HCT116 (cell line): Measurements from ENCODE around the gene VAV2. TPM values are rescaled to one million over a fixed set of nuclear protein-coding genes. Genes with fewer than 3 reads are reported as not detected.

Source experiments
- ATAC-seq: fragments of 200-7000 bp; cut with Tn5 transposase; 2 replicates; pipeline ENCODE4 v1.9.1; 2020; ENCODE audit warnings: mild to moderate bottlenecking, moderate library complexity
- BruUV-seq: library from RNA; stranded (reverse); fragments of 400-500 nt; replicated peaks from 2 replicates; lab custom pipeline; 2021; lab: Mats Ljungman, UMichigan
- CTCF ChIA-PET: fragments of 300-600 bp; sonication (Branson Sonifier 250); formaldehyde crosslinking; loops from one replicate; lab custom pipeline; 2021; ENCODE audit warnings: antibody characterized with exemption; lab: Charles Lee
- POLR2A ChIA-PET: fragments of 300-600, 350-600 bp; sonication (Branson Sonifier 250); formaldehyde crosslinking; loops from one replicate; lab custom pipeline; 2021; ENCODE audit warnings: antibody characterized with exemption; lab: Charles Lee
- RAD21 ChIA-PET, 2 experiments: fragments of 300-600 bp; sonication (Branson Sonifier 250); formaldehyde crosslinking; loops; one replicate each; lab custom pipeline; 2023; ENCODE audit warnings: low total read pairs in 2 of 2; ENCODE audit not compliant: uncharacterized antibody in 2 of 2, unreplicated experiment in 2 of 2, low non-redundant PET in 1 of 2; lab: Charles Lee
- DNase-seq: peaks from one replicate; pipeline ENCODE4 v3.0.0-alpha.2; 2010; ENCODE audit warnings: low read depth, low spot score
- H2AFZ ChIP-seq: fragments of 200-600 bp; shearing (Covaris generic), sonication (generic); 2 replicates; pipeline ENCODE4 v1.6.1; 2017; ENCODE audit warnings: low read depth, mixed run types, mixed read lengths, antibody characterized with exemption, low read length; ENCODE audit not compliant: poor library complexity, severe bottlenecking
- H3K27ac ChIP-seq: 2 replicates; pipeline ENCODE4 v1.5.1; 2012; ENCODE audit warnings: low read depth, low read length
- H3K27me3 ChIP-seq: fragments of 200-600 bp; sonication (generic); 2 replicates; pipeline ENCODE4 v1.6.1; 2016; ENCODE audit warnings: mixed run types, low read length, mixed read lengths; ENCODE audit not compliant: insufficient read depth
- H3K36me3 ChIP-seq, 2 experiments: fragments of 200-500 bp in 1 of 2; fragments of 200-600 bp in 1 of 2; sonication (Bioruptor generic) in 1 of 2; sonication (generic) in 1 of 2; 2 replicates each; pipeline versions ENCODE4 v1.5.1 to v1.6.1; 2014 to 2016; ENCODE audit warnings: low read length in 2 of 2, inconsistent platforms in 1 of 2, mixed read lengths in 1 of 2, mixed run types in 1 of 2; ENCODE audit not compliant: insufficient read depth in 2 of 2, control insufficient read depth in 1 of 2
- H3K4me1 ChIP-seq, 2 experiments: fragments of 200-600 bp in 1 of 2; sonication (generic) in 1 of 2; 2 replicates each; pipeline versions ENCODE4 v1.5.1 to v1.6.1; 2012 to 2017; ENCODE audit warnings: low read length in 2 of 2, inconsistent platforms in 1 of 2, mild to moderate bottlenecking in 1 of 2, mixed read lengths in 1 of 2, mixed run types in 1 of 2, moderate library complexity in 1 of 2; ENCODE audit not compliant: insufficient read depth in 2 of 2, control insufficient read depth in 1 of 2
- H3K4me2 ChIP-seq: fragments of 200-600 bp; sonication (generic); 2 replicates; pipeline ENCODE4 v1.6.1; 2017; ENCODE audit warnings: mixed run types, low read length, mixed read lengths
- H3K4me3 ChIP-seq, 2 experiments: fragments of 200-600 bp in 1 of 2; sonication (generic) in 1 of 2; replicated peaks in 1 of 2; 2 replicates each; pipeline ENCODE4 v1.5.1; 2011 to 2016; ENCODE audit warnings: low read length in 2 of 2, control low read depth in 1 of 2, low read depth in 1 of 2, mild to moderate bottlenecking in 1 of 2, mixed read lengths in 1 of 2, mixed run types in 1 of 2
- H3K79me2 ChIP-seq: fragments of 200-600 bp; sonication (generic); 2 replicates; pipeline ENCODE4 v1.6.1; 2017; ENCODE audit warnings: mild to moderate bottlenecking, mixed run types, low read length, moderate library complexity, mixed read lengths; ENCODE audit not compliant: insufficient read depth
- H3K9ac ChIP-seq: fragments of 200-600 bp; sonication (generic); 2 replicates; pipeline ENCODE4 v1.6.1; 2016; ENCODE audit warnings: low read length, mixed read lengths
- H3K9me2 ChIP-seq: fragments of 200-600 bp; sonication (generic), shearing (Covaris generic); 2 replicates; pipeline ENCODE4 v1.6.1; 2017; ENCODE audit warnings: mixed run types, mild to moderate bottlenecking, moderate library complexity; ENCODE audit not compliant: insufficient read depth
- H3K9me3 ChIP-seq, 2 experiments: fragments of 200-500 bp in 1 of 2; fragments of 200-600 bp in 1 of 2; sonication (Bioruptor generic) in 1 of 2; sonication (generic) in 1 of 2; 2 replicates each; pipeline ENCODE4 v1.6.1; 2014 to 2017; ENCODE audit warnings: low read length in 2 of 2, mixed read lengths in 2 of 2, inconsistent platforms in 1 of 2, low read depth in 1 of 2, mild to moderate bottlenecking in 1 of 2, mixed run types in 1 of 2, moderate library complexity in 1 of 2; ENCODE audit not compliant: control insufficient read depth in 1 of 2, insufficient read depth in 1 of 2
- H4K20me1 ChIP-seq: fragments of 200-600 bp; sonication (generic), shearing (Covaris generic); 2 replicates; pipeline ENCODE4 v1.6.1; 2017; ENCODE audit warnings: mixed run types, mild to moderate bottlenecking, moderate library complexity; ENCODE audit not compliant: insufficient read depth
- ATF3 ChIP-seq: IDR thresholded peaks from 2 replicates; pipeline ENCODE4 v1.6.1; 2012
- CBX3 ChIP-seq: IDR thresholded peaks from 2 replicates; pipeline ENCODE4 v1.6.1; 2012; ENCODE audit warnings: low read depth
- POLR2A ChIP-seq: IDR thresholded peaks from 2 replicates; pipeline ENCODE4 v1.7.0; 2011; ENCODE audit warnings: borderline replicate concordance; ENCODE audit not compliant: insufficient read depth, insufficient read length; ENCODE audit errors: extremely low read depth
- POLR2AphosphoS5 ChIP-seq: IDR thresholded peaks from 2 replicates; pipeline ENCODE4 v1.6.1; 2011; ENCODE audit warnings: mild to moderate bottlenecking, low read depth, low read length, moderate library complexity
- REST ChIP-seq: IDR thresholded peaks from 2 replicates; pipeline ENCODE4 v1.6.1; 2012; ENCODE audit warnings: low read depth
- SIN3A ChIP-seq: IDR thresholded peaks from 2 replicates; pipeline ENCODE4 v1.6.1; 2012; ENCODE audit warnings: low read depth
- ZNF274 ChIP-seq: fragments of 200-500 bp; sonication (Bioruptor generic); IDR thresholded peaks from 2 replicates; pipeline ENCODE4 v1.6.1; 2014; ENCODE audit warnings: mild to moderate bottlenecking, low read depth, low read length, inconsistent platforms
- intact Hi-C: fragments of 100-400 bp; cut with micrococcal nuclease; formaldehyde crosslinking; loops from 2 replicates; pipeline ENCODE4 v1.10.0; 2022
- total RNA-seq: library from RNA; stranded (reverse); gene quantifications from one replicate; pipeline ENCODE4 v1.2.1, GENCODE V29; 2021; ENCODE audit not compliant: unreplicated experiment

Gene VAV2
- total RNA-seq, 1 experiment from 2014 or later, result 33.2 TPM

GRCh38 chr9:134003237-134003636, 11.1 kb upstream of the VAV2 start:
- H3K79me2 ChIP-seq, result no peaks in the 10 kb centered on the region
- no peak for ATAC-seq
- no peaks in the 10 kb centered on the region for H3K9me3 ChIP-seq
- intact Hi-C loops, result no loop called here
- H3K27ac ChIP-seq, result no peak overlapping the region
- H3K27me3 ChIP-seq, result 0 out of 2 replicates have a peak, but pooled peaks cover 3% of the 10 kb centered on the region
- no peak overlapping the region for H3K4me2 ChIP-seq
- H3K4me3 ChIP-seq, result no peak overlapping the region
- no peak for TF ChIP-seq ZNF274
- ChIA-PET RAD21 (no interaction called here), CTCF (no interaction called here), POLR2A (no interaction called here)
- H2AFZ ChIP-seq, result no peak overlapping the region
- H3K36me3 ChIP-seq, result no peaks in the 10 kb centered on the region
- H3K9me2 ChIP-seq, result no peaks in the 10 kb centered on the region
- H4K20me1 ChIP-seq, result no peaks in the 10 kb centered on the region
- no peak overlapping the region for H3K9ac ChIP-seq
- BruUV-seq, result no TSS peak
- H3K4me1 ChIP-seq, result no peaks in the 10 kb centered on the region
- DNase-seq, result no peak

- no peak for DNase-seq
- no peak for TF ChIP-seq CBX3
- H3K79me2 ChIP-seq, result no peaks in the 10 kb centered on the region
- no peaks in the 10 kb centered on the region for H3K9me2 ChIP-seq
- no peaks in the 10 kb centered on the region for H4K20me1 ChIP-seq
- no peak overlapping the region for H3K27ac ChIP-seq
- RAD21 ChIA-PET, result no interaction called here
- no peaks in the 10 kb centered on the region for H3K4me1 ChIP-seq
- H3K9ac ChIP-seq, result no peak overlapping the region
- no peak for ATAC-seq
- H2AFZ ChIP-seq, result no peak overlapping the region
- intact Hi-C loops, result no loop called here
- no peak overlapping the region for H3K4me3 ChIP-seq
- no TSS peak for BruUV-seq
- H3K9me3 ChIP-seq, result no peaks in the 10 kb centered on the region
- H3K36me3 ChIP-seq, result no peaks in the 10 kb centered on the region
- H3K4me2 ChIP-seq, result no peak overlapping the region
- H3K27me3 ChIP-seq, result 0 out of 2 replicates have a peak, but pooled peaks cover 3% of the 10 kb centered on the region
- POLR2A ChIA-PET, result no interaction called here
- CTCF ChIA-PET, result no interaction called here
Observed at GRCh38 chr9:134002796-134003195, 10.7 kb upstream of the VAV2 start.

- H3K9me3 ChIP-seq, result no peaks in the 10 kb centered on the region
- H3K4me1 ChIP-seq, result peaks cover 3 to 4% of the 10 kb centered on the region in 2 experiments; a peak in 3 of 4 replicates
- no peak overlapping the region for H3K4me2 ChIP-seq
- no peaks in the 10 kb centered on the region for H3K9me2 ChIP-seq
- 0 out of 2 replicates have a peak, but pooled peaks cover 3% of the 10 kb centered on the region for H3K27me3 ChIP-seq
- CTCF ChIA-PET, result no interaction called here
- RAD21 ChIA-PET, result no interaction called here
- POLR2A ChIA-PET, result no interaction called here
- intact Hi-C loops, result loop anchor here (10.0 kb wide), 1 partner anchor 645 kb away; the partner anchor contains the start of genes SURF1 and SURF2
- DNase-seq (no peak), ATAC-seq (0 out of 2 replicates have a peak, but pooled peaks have one; percentile 47)
- no TSS peak for BruUV-seq
- TF ChIP-seq POLR2AphosphoS5, result no peak
- TF ChIP-seq ATF3, result no peak
- no peak for TF ChIP-seq REST
- TF ChIP-seq SIN3A, result no peak
- no peak for TF ChIP-seq POLR2A
- H3K4me3 ChIP-seq, result no peak overlapping the region
- H4K20me1 ChIP-seq, result no peaks in the 10 kb centered on the region
- no peaks in the 10 kb centered on the region for H3K79me2 ChIP-seq
- no peak overlapping the region for H2AFZ ChIP-seq
- H3K36me3 ChIP-seq, result no peaks in the 10 kb centered on the region
- no peak overlapping the region for H3K27ac ChIP-seq
- H3K9ac ChIP-seq, result no peak overlapping the region
Observed at GRCh38 chr9:133999851-134000265, 7.7 kb upstream of the VAV2 start.
